Motor neuron (in vitro differentiated cells): ENCODE results near the gene CTRB1. TPM values are rescaled to one million over a fixed set of nuclear protein-coding genes. Genes with fewer than 3 reads are reported as not detected.

Experiments
- ATAC-seq, 8 experiments: fragments of 200-7000 bp; cut with Tn5 transposase; replicated peaks in 6 of 8; 2 replicates each; pipeline ENCODE4 v1.8.0; 2021; ENCODE audit warnings: mild to moderate bottlenecking in 8 of 8, moderate library complexity in 8 of 8
- H3K27ac ChIP-seq, 2 donors: fragments of 250-450 bp; sonication (Bioruptor Pico); 2 replicates each; pipeline ENCODE4 v1.9.0; 2021; ENCODE audit warnings: antibody characterized with exemption in 2 of 2, mild to moderate bottlenecking in 2 of 2, moderate library complexity in 1 of 2
- H3K4me1 ChIP-seq, 2 donors: fragments of 250-450 bp; sonication (Bioruptor Pico); replicated peaks in 1 of 2; 2 replicates each; pipeline ENCODE4 v1.6.1; 2021; ENCODE audit warnings: antibody characterized with exemption in 2 of 2, mild to moderate bottlenecking in 2 of 2, moderate library complexity in 1 of 2
- H3K4me3 ChIP-seq, 5 donors: fragments of 250-450 bp; sonication (Bioruptor Pico); 2 replicates each; pipeline ENCODE4 v1.9.0; 2021; ENCODE audit warnings: antibody characterized with exemption in 5 of 5, mild to moderate bottlenecking in 5 of 5, moderate library complexity in 4 of 5
- WGBS, 10 experiments: fragments of 450-650 bp; shearing (Covaris generic); methylation state at CpG; one replicate each; pipeline ENCODE4 v1.0.0; 2022; 5-methylcytosine and 5-hydroxymethylcytosine counted together
- in situ Hi-C, 9 experiments: fragments of 400-800 bp; cut with MboI; loops; one replicate each; pipeline ENCODE4 v1.15.0; 2021; ENCODE audit warnings: low sequenced_read_pairs in 9 of 9, low pct_unique_long_range_greater_than_20kb in 2 of 9; ENCODE audit not compliant: unreplicated experiment in 9 of 9
- total RNA-seq, 8 experiments: library from RNA; unstranded; fragments of 300-600 nt; gene quantifications; 2 replicates each; pipeline versions ENCODE4 v1.2.3 to v1.2.4, GENCODE V29; 2022

CTRB1 gene
- total RNA-seq, 8 experiments from 2014 or later, result 0.11 to 1.5 (median 0.41) TPM

DNA sequence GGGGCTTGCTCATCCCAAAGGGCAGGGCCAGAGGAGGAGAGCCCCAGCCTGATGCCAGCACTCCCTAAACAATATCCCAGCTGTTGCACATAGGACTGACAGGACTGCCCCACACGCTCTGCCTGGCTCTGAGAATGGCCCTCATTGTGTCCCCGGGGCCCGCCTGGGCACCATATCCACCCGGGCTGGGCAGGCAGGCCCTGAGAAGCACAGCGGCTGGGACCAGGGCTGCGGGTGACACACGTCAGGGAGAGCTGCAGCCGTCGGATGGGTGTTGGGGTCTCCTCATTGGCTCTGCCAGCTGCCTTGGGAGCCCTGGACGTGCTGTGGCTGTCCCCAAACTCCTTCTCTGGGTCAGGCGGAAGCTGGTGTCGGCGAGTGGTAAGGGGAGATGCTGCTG is 28.5 kb downstream of the CTRB1 start:
- Histone ChIP-seq H3K27ac (no peak overlapping the region), H3K4me1 (peaks cover 20 to 35% of the 10 kb centered on the region in 2 donors)

DNA sequence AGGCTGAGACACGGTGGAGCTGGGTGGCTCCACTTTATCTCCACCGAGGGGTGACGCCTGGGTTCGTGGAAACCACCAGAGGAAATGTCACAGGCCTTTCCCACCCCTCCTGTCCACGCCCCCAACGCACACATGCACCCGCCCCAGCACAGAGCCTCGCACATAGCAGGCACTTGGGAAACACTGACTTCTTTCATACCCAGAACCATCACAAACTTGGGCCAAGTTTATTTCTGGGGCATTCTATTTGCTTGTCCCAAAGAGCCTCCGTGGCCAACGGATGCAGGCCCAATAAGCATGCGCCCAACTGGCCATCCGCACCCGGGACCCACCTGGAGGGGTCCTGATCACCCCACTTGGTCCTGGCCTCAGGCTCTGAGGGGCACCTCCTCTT is 29.4 kb downstream of the CTRB1 start:
- H3K4me1 ChIP-seq, result peaks cover 22 to 44% of the 10 kb centered on the region in 2 donors
- no peak overlapping the region for H3K4me3 ChIP-seq
- no peak overlapping the region for H3K27ac ChIP-seq
- WGBS, 10 experiments, result 40 to 100% (median 90%) methylated on average over 1 of the region's 13 CpGs; no CpG with 5 or more reads in 6 of the 10 experiments
- no peak for ATAC-seq
- in situ Hi-C loops, result loop anchor here in 1 of 9 experiments (25.0 kb wide), 1 partner anchor 139 kb away; no protein-coding TSS in a partner anchor

More for the DNA sequence above, 28.5 kb downstream of the CTRB1 start:
- no peak overlapping the region for H3K4me3 ChIP-seq
- 70 to 100% (median 94%) methylated on average over 2 to 6 of the region's 13 CpGs; no CpG with 5 or more reads in 6 of the 10 experiments for WGBS, 10 experiments
- in situ Hi-C loops, result loop anchor here in 1 of 9 experiments (25.0 kb wide), 1 partner anchor 140 kb away; no protein-coding TSS in a partner anchor
- no peak for ATAC-seq

DNA sequence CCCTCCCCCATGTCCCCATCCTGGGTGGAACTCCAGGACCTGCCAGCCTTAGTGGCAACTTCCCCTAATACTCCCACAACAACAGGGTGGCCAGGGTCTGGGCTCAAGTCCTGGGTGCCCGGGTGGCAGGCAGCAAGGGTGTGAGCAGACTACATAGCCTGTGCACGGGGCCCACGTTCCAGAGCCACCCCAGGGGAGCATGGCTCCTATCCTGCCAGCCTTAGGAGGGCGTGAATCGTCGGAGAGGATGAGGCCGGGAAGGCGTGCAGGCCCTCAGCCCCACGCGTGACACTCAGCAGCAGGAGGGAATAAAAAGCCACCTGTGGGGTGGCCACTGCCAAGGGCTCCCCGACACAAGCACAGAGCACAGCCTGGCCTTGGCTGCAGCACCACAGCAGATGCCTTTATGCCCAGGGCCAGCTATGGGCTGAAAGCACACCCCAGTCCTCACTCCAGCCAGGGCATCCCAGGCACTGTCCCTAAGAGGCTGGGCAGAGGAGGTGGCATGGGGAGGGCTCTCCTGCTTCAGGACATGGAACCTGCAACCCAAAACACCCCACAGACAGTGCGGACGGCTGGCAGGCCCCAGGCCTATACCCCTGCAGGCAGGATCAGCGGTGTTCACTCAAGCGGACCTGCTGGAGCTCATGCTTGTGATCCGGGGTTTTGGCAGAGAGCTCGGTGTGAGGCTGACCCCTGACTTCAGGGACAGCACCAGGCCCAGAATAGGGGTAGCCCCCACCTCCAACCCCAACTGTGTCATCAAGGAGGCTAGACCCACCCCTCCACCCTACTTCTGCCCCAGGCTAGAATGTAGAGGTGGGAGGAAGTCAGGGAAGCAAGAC is 30.0 kb downstream of the CTRB1 start:
- Histone ChIP-seq H3K4me1 (peaks cover 28 to 50% of the 10 kb centered on the region in 2 donors), H3K4me3 (no peak overlapping the region), H3K27ac (no peak overlapping the region)
- WGBS, 10 experiments, result 80 to 91% methylated on average over 1 to 6 of the region's 17 CpGs; no CpG with 5 or more reads in 8 of the 10 experiments
- in situ Hi-C loops, result loop anchor here in 1 of 9 experiments (25.0 kb wide), 1 partner anchor 139 kb away; no protein-coding TSS in a partner anchor
- no peak for ATAC-seq

DNA sequence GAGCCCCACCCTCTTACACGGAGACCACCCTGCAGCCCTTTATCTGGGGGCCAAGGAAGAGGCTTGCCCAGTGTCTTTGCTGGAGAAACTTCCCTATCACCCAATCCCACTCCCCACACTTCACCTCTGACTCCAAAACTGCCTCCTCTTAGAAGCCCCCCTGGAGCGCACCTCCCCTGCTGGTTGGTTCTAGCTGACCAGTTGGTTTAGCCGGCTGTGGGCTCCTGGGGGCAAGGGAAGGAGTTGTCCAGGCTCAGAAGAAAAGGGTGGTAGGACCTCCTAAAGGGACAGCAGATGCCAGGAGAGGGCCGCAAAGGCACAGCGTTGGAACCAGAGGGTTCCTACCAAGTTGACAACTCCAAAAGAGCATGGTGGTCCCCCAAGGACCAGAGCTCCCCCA is 30.7 kb downstream of the CTRB1 start:
- Histone ChIP-seq H3K4me3 (no peak overlapping the region), H3K4me1 (peaks cover 28 to 48% of the 10 kb centered on the region in 2 donors), H3K27ac (no peak overlapping the region)
- 50 to 100% (median 70%) methylated on average over 1 to 3 of the region's 5 CpGs; no CpG with 5 or more reads in 6 of the 10 experiments for WGBS, 10 experiments
- in situ Hi-C loops, result loop anchor here in 1 of 9 experiments (25.0 kb wide), 1 partner anchor 138 kb away; no protein-coding TSS in a partner anchor
- no peak for ATAC-seq

DNA sequence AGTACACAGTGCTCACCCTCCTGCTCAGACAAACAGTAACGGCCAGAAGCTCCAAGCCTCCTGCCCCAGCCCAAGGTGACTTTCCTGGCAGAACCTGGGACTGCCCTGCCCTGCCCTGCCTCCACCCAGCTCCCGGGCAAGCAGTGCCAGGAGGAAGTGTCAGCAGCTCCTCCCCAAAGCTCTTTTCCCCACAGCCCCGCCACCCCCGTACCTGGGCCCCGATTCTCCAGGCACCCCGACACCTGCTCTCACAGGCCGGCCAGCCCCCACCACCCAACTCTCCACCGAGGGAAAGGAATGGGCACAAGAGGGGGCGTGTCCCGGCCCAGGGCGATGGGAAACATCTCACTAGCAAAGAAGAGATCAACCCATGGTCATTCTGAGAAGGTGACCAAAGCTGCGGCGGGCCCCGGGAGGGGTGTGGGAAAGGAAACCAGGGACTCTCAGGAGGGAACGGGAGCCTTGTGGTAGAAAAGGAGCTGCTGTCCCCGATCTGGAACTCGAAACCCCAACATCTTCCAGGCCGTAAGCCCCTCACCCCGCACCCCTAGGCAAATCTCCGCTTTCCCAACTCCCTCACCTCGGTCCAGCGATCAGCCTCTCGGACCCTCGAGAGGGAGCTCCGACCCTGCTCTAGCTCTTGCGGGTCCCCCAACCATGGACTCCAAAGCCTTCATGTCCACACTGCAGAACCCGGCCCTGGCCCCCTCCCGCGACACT is 31.5 kb downstream of the CTRB1 start:
- Histone ChIP-seq H3K4me1 (peaks cover 25 to 48% of the 10 kb centered on the region in 2 donors), H3K4me3 (peak overlapping the region; percentile 56 to 91 (median 63)), H3K27ac (peak overlapping the region in 1 of 2 donors; percentile 87)
- in situ Hi-C loops, result no loop called here
- WGBS, 10 experiments, result 60% methylated on average over 1 of the region's 29 CpGs; no CpG with 5 or more reads in 9 of the 10 experiments
- ATAC-seq, result peak in 2 of 8 experiments; percentile 0 to 1

DNA sequence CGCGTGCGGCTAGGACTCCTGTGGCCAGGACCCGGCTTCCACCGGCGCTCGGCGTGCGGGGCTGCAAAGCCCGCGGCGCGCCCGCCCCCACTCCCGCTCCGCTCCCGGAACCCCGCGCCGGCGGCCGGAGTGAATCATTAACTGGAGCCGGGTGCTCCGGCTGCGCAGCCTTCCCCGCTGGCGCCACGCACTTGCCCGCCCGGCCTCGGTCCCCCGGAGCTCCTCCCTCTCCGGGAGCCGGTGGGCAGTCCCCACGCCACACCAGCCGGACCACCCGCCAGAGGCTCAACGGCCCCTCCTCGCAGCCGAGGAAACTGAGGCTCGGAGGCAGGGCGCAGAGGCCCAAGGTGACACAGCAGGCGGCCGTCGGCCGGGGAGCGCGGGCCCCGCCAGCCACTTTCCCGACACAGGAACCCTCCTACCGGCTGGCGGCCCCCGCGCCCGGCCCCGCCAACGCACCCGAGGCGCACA is 32.1 kb downstream of the CTRB1 start:
- peak; percentile 2 to 27 (median 9) for ATAC-seq
- 10% methylated on average over 4 of the region's 59 CpGs; no CpG with 5 or more reads in 9 of the 10 experiments for WGBS, 10 experiments
- Histone ChIP-seq H3K27ac (peak overlapping the region; percentile 41 to 87), H3K4me1 (peaks cover 26 to 48% of the 10 kb centered on the region in 2 donors), H3K4me3 (peak overlapping the region; percentile 56 to 91 (median 63))
- in situ Hi-C loops, result no loop called here

DNA sequence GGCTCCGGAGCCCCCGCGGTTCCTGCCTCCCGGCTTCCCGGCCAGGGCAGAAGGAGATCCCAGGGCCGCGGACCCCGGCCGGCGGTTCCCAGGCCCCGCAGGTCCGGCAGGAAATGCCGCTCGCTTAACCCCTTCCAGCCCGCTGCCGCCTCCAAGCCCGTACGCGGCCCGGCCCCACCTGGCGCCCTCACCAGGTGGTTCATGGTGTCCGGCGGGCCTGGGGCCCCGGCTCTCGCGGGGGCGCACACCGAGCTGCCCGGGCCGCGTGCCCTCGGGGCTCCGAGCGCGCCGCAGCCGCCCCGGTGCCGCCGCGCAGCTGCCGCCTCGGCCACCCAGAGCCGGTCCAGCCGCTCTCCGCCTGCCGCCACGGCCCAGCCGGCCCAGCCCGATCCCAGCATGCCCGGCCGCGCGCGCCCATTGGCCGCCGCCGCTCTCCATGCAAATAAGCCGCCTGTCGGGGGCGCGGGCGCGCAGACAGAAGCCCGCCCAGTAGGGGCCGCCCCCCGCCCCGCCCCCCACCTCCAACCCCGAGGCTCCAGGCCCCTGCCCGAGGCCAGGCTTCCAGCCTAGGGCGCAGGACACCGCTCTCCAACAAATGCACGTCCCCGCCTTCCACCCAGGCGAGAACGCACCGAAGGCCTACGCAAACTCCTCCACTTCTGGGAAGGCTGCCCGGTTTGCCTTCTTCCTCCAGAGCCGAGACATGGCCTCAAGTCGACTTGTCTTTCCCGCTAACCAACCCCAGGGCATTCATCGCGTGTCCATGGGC is 32.7 kb downstream of the CTRB1 start, which contains the start of gene BCAR1:
BCAR1 (minus strand) TSS at position 345 of the 769 bp plus-strand sequence; CDS start at position 203, 142 bp downstream.
- Histone ChIP-seq H3K4me1 (peaks cover 32 to 50% of the 10 kb centered on the region in 2 donors), H3K4me3 (peak within 1 kb of the TSS; percentile 56 to 91 (median 63)), H3K27ac (peak within 1 kb of the TSS; percentile 48 to 87)
- in situ Hi-C loops, result no loop called here
- WGBS, 10 experiments, result 0% methylated on average over 3 to 4 of the region's 84 CpGs; no CpG with 5 or more reads in 8 of the 10 experiments
- peak; percentile 63 to 92 (median 90) for ATAC-seq

DNA sequence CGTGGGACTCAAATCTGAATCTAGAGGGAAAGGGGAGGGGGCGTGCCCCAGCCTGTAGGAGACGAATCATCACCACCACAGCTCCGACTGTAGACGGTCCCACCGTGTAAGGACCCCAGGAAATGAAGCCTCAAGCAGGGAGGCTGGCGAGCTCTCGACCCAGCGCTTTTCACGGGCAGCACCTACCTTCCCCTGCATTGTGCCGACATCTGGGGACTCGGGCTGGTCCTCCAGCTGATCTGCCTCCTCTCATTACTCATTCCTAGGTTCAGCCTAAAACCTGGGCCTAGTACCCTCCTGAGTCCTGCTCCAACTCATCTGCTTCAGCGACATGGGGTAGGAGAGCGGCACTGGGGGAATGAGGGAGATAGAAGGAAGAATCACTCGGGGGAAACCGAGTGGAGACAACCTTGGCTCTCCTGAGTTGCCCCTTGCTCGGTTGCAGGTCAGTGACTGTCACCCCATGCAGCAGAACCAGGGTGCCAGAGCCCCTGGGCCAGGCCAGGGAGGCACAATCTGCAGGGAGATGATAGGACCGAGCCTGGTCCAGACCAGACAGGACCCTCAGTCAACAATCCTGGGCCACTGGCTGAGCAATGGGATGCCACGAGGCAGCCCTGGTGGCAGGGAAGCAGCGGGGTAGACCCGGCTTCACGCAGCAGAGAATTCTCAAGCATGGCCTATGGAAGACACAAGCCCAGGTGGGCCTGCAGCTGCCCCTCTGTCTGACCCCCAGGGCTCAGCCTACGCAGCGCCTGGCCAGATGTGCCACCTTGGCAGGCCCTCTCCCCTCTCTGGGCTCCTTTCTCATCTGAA is 33.5 kb downstream of the CTRB1 start:
- WGBS, 10 experiments, result 30 to 100% (median 73%) methylated on average over 2 to 9 of the region's 24 CpGs; no CpG with 5 or more reads in 2 of the 10 experiments
- peaks cover 40 to 58% of the 10 kb centered on the region in 2 donors for H3K4me1 ChIP-seq

DNA sequence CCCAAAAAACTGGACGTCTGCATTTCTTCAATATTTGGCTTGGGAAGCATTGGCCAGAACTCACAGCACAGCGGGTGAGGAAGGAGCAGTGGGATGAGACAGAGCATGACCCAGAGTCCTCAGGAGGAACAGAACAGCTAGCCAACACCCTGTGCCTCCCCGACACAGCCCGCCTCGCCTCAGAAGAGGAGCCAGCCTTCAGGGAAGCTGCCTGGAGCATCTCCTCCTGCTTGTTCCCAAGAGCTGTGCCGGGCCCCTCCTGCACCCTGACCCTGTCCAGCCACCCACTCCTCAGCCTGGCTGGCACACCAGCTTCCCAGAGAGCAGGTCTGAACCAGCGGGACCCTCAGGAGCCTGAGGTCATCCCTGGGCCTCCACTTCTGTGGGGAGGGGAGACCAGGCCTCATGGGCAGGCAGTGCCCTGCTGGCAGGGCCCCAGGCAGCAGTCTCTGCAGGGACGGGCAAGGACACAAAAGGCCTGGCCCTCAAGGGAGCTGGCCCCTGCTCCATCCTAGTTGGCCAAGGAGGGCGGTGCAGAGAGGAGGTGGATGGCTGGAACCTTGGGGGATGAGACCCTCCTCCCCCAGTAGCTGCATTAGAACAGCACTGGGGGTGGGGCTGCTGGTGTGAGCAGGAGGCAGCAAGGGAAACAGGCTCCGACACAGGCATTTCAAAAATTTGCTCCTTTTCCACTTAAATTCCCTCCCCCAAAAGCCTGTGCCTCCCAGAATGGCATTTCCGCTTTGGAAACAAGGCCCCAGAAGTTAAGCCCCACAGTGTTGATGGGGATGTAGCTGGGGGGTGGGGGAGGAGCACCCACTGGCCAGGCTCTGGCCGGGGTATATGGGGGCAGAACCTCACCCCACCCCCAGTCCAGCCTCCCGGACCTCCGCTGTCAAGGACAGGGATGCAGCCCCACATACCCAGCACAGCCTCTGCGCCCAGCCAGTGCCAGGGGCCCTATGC is 34.4 kb downstream of the CTRB1 start:
- Histone ChIP-seq H3K4me1 (peaks cover 45 to 68% of the 10 kb centered on the region in 2 donors), H3K4me3 (no peak overlapping the region), H3K27ac (no peak overlapping the region)
- peak in 1 of 8 experiments; percentile 0 for ATAC-seq
- in situ Hi-C loops, result no loop called here
- 40 to 87% (median 55%) methylated on average over 1 to 4 of the region's 15 CpGs; no CpG with 5 or more reads in 6 of the 10 experiments for WGBS, 10 experiments

More for the DNA sequence above, 33.5 kb downstream of the CTRB1 start:
- no peak for ATAC-seq
- peak overlapping the region; percentile 48 to 71 for H3K27ac ChIP-seq
- in situ Hi-C loops, result no loop called here
- H3K4me3 ChIP-seq, result peak overlapping the region; percentile 56 to 91 (median 63)

DNA sequence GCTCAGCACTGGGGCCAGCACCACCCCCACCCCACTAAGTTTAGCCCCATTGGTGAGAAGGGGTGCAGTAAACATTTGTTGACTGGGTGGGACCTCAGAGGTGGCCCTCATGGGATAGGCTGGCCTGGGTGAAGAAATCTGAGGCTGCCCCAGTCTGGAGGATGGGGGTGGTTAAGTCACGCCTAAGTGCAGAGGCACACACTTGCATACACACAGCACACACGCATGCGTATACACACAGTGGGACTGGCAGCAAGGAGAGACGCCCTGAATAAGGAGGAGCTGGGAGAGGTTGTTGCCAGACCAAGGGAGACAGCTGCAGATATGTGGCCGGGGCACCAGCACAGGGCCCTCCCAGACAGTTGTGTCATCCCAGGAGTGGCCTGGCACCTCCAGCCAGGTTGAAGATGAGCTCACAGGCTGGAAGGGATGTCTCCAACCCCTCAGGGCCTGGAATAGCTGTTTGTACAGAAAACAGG is 35.6 kb downstream of the CTRB1 start:
- in situ Hi-C loops, result no loop called here
- peak in 3 of 8 experiments; percentile 53 to 76 (median 54) for ATAC-seq
- H3K4me3 ChIP-seq, result no peak overlapping the region

More for the DNA sequence above, 35.6 kb downstream of the CTRB1 start:
- Histone ChIP-seq H3K4me1 (peaks cover 45 to 73% of the 10 kb centered on the region in 2 donors), H3K27ac (no peak overlapping the region)
- WGBS, 10 experiments, result 0 to 70% (median 0%) methylated on average over 1 to 4 of the region's 5 CpGs; no CpG with 5 or more reads in 7 of the 10 experiments
